ENCODE measurements around the gene COL21A1.

COL21A1 gene

DNA sequence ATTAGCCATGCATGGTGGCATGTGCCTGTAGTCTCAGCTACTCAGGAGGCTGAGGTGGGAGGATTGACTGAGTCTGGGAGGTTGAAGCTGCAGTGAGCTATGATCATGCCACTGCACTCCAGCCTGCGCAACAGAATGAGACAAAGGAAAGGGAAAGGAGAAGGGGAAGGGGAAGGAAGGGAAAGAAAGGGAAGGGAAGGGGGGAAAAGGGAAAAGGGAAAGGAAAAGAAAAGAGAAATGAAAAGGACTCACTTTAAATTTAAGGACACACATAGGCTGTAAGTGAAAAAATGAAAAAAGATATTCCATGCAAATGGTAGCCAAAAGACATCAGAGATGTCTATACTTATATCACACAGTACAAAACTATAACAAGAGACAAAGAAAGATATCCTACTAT lies 74.2 kb downstream of the COL21A1 start:
- Histone ChIP-seq H3K4ac (ENCODE audit: low read length) (no peak overlapping the region), H2AFZ (ENCODE audit: low read length) (no peak overlapping the region), H2AK5ac (ENCODE audit: low read depth, low read length) (no peak overlapping the region), H4K8ac (ENCODE audit: low read depth, low read length) (no peak overlapping the region), H3K79me1 (ENCODE audit: low read depth, low read length) (no peaks in the 10 kb centered on the region), H3K4me2 (ENCODE audit: insufficient read depth, low read length, poor library complexity, severe bottlenecking) (no peak overlapping the region), H2BK120ac (ENCODE audit: low read depth, low read length) (no peak overlapping the region), H3K9me3 (replicated peaks in 1 of 2; ENCODE audit: control insufficient read depth in 2 of 2, insufficient read depth in 1 of 2, low read depth in 1 of 2, low read length in 2 of 2) (peaks cover 0 to 9% of the 10 kb centered on the region in 2 donors), H3K27me3 (ENCODE audit: control insufficient read depth in 3 of 3, insufficient read depth in 3 of 3, low read depth in 1 of 3, low read length in 3 of 3) (no peaks in the 10 kb centered on the region), H3K23ac (ENCODE audit: low read depth, low read length, poor library complexity) (no peak overlapping the region), H3K18ac (ENCODE audit: low read length) (no peak overlapping the region), H3K4me3 (ENCODE audit: low read length in 2 of 2) (no peak overlapping the region), H2BK5ac (ENCODE audit: low read length) (no peak overlapping the region), H3K27ac (replicated peaks; ENCODE audit: low read length) (no peak overlapping the region), H3K9ac (ENCODE audit: low read depth, low read length, poor library complexity) (no peak overlapping the region), H3K14ac (ENCODE audit: low read length) (no peak overlapping the region), H2BK12ac (ENCODE audit: low read length) (no peak overlapping the region), H3K36me3 (replicated peaks in 1 of 2; ENCODE audit: control insufficient read depth in 2 of 2, insufficient read depth in 2 of 2, low read length in 2 of 2) (no peaks in the 10 kb centered on the region), H2BK15ac (ENCODE audit: low read length) (no peak overlapping the region), H3K4me1 (ENCODE audit: control insufficient read depth in 2 of 2, insufficient read depth in 1 of 2, low read depth in 1 of 2, low read length in 2 of 2) (no peaks in the 10 kb centered on the region), H4K91ac (ENCODE audit: low read depth, low read length, poor library complexity) (no peak overlapping the region)
- WGBS, 2 donors (ENCODE audit: extremely low coverage in 2 of 2, insufficient read length in 2 of 2, insufficient replicate concordance in 1 of 2): no CpG with 5 or more reads among the region's 1 CpG
- DNase-seq (ENCODE audit: low spot score): no peak

DNA sequence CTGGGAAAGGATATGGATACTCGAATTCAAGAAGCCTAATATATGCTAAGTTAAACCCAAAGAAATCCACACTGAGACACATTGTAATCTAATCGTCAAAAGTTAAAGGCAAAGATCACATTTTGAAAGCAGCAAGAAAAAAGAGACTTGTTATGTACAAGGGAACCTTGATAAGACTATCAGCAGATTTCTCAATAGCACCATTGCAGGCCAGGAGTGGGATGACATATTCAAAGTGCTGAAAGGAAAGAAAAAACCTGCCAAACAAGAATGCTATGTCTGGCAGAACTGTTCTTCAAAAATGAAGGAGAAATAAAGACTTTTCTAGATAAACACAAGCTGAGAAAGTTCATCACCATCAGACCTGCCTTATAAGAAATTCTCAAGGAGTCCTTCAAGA lies 75.2 kb downstream of the COL21A1 start:
- Histone ChIP-seq H2BK5ac (ENCODE audit: low read length) (no peak overlapping the region), H2BK15ac (ENCODE audit: low read length) (no peak overlapping the region), H3K36me3 (replicated peaks in 1 of 2; ENCODE audit: control insufficient read depth in 2 of 2, insufficient read depth in 2 of 2, low read length in 2 of 2) (no peaks in the 10 kb centered on the region), H3K4ac (ENCODE audit: low read length) (no peak overlapping the region), H4K91ac (ENCODE audit: low read depth, low read length, poor library complexity) (no peak overlapping the region), H2BK12ac (ENCODE audit: low read length) (no peak overlapping the region), H3K4me3 (ENCODE audit: low read length in 2 of 2) (no peak overlapping the region), H3K27me3 (ENCODE audit: control insufficient read depth in 3 of 3, insufficient read depth in 3 of 3, low read depth in 1 of 3, low read length in 3 of 3) (no peaks in the 10 kb centered on the region), H3K4me2 (ENCODE audit: insufficient read depth, low read length, poor library complexity, severe bottlenecking) (no peak overlapping the region), H3K27ac (replicated peaks; ENCODE audit: low read length) (no peak overlapping the region), H2AFZ (ENCODE audit: low read length) (no peak overlapping the region), H3K9me3 (replicated peaks in 1 of 2; ENCODE audit: control insufficient read depth in 2 of 2, insufficient read depth in 1 of 2, low read depth in 1 of 2, low read length in 2 of 2) (peaks cover 0 to 9% of the 10 kb centered on the region in 2 donors), H3K14ac (ENCODE audit: low read length) (no peak overlapping the region), H3K23ac (ENCODE audit: low read depth, low read length, poor library complexity) (no peak overlapping the region), H3K79me1 (ENCODE audit: low read depth, low read length) (no peaks in the 10 kb centered on the region), H2AK5ac (ENCODE audit: low read depth, low read length) (no peak overlapping the region), H4K8ac (ENCODE audit: low read depth, low read length) (no peak overlapping the region), H2BK120ac (ENCODE audit: low read depth, low read length) (no peak overlapping the region), H3K18ac (ENCODE audit: low read length) (no peak overlapping the region), H3K4me1 (ENCODE audit: control insufficient read depth in 2 of 2, insufficient read depth in 1 of 2, low read depth in 1 of 2, low read length in 2 of 2) (no peaks in the 10 kb centered on the region), H3K9ac (ENCODE audit: low read depth, low read length, poor library complexity) (no peak overlapping the region)
- no CpG with 5 or more reads among the region's 2 CpGs for WGBS, 2 donors (ENCODE audit: extremely low coverage in 2 of 2, insufficient read length in 2 of 2, insufficient replicate concordance in 1 of 2)
- peak; percentile 2 for DNase-seq (ENCODE audit: low spot score)

DNA sequence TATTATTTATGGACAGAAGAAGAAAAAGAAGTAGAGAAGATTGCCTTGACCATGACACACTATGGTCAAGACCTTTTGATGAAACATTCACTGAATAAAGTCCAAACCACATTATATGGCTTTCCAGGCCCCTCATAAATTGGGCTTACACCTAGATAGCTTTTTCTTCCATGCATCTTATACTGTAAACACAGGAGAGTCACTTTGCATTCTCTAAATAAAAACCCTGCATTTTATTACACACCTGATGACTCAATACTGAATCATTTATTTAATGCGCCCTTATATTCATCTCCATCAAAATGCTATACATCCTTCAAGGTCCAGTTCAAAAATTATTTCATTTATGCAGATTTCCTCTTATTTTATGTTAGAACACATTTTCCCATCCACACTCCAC lies 78.0 kb downstream of the COL21A1 start:
- H2AFZ ChIP-seq (ENCODE audit: low read length): no peak overlapping the region
- no peak overlapping the region for H2BK15ac ChIP-seq (ENCODE audit: low read length)
- H3K4me3 ChIP-seq (ENCODE audit: low read length in 2 of 2): no peak overlapping the region
- no peak overlapping the region for H2BK12ac ChIP-seq (ENCODE audit: low read length)
- no peak overlapping the region for H3K23ac ChIP-seq (ENCODE audit: low read depth, low read length, poor library complexity)
- peaks cover 0 to 9% of the 10 kb centered on the region in 2 donors for H3K9me3 ChIP-seq (replicated peaks in 1 of 2; ENCODE audit: control insufficient read depth in 2 of 2, insufficient read depth in 1 of 2, low read depth in 1 of 2, low read length in 2 of 2)
- H2BK120ac ChIP-seq (ENCODE audit: low read depth, low read length): no peak overlapping the region
- no peak overlapping the region for H3K4ac ChIP-seq (ENCODE audit: low read length)
- no peak overlapping the region for H3K18ac ChIP-seq (ENCODE audit: low read length)
- H3K14ac ChIP-seq (ENCODE audit: low read length): no peak overlapping the region
- WGBS, 2 donors (ENCODE audit: extremely low coverage in 2 of 2, insufficient read length in 2 of 2, insufficient replicate concordance in 1 of 2): no CpG with 5 or more reads among the region's 1 CpG
- no peaks in the 10 kb centered on the region for H3K36me3 ChIP-seq (replicated peaks in 1 of 2; ENCODE audit: control insufficient read depth in 2 of 2, insufficient read depth in 2 of 2, low read length in 2 of 2)
- no peaks in the 10 kb centered on the region for H3K4me1 ChIP-seq (ENCODE audit: control insufficient read depth in 2 of 2, insufficient read depth in 1 of 2, low read depth in 1 of 2, low read length in 2 of 2)
- H3K4me2 ChIP-seq (ENCODE audit: insufficient read depth, low read length, poor library complexity, severe bottlenecking): no peak overlapping the region
- no peaks in the 10 kb centered on the region for H3K27me3 ChIP-seq (ENCODE audit: control insufficient read depth in 3 of 3, insufficient read depth in 3 of 3, low read depth in 1 of 3, low read length in 3 of 3)
- H3K27ac ChIP-seq (replicated peaks; ENCODE audit: low read length): no peak overlapping the region
- no peak overlapping the region for H2BK5ac ChIP-seq (ENCODE audit: low read length)
- no peaks in the 10 kb centered on the region for H3K79me1 ChIP-seq (ENCODE audit: low read depth, low read length)
- H3K9ac ChIP-seq (ENCODE audit: low read depth, low read length, poor library complexity): no peak overlapping the region
- H4K91ac ChIP-seq (ENCODE audit: low read depth, low read length, poor library complexity): no peak overlapping the region
- DNase-seq (ENCODE audit: low spot score): no peak
- H4K8ac ChIP-seq (ENCODE audit: low read depth, low read length): no peak overlapping the region
- no peak overlapping the region for H2AK5ac ChIP-seq (ENCODE audit: low read depth, low read length)

DNA sequence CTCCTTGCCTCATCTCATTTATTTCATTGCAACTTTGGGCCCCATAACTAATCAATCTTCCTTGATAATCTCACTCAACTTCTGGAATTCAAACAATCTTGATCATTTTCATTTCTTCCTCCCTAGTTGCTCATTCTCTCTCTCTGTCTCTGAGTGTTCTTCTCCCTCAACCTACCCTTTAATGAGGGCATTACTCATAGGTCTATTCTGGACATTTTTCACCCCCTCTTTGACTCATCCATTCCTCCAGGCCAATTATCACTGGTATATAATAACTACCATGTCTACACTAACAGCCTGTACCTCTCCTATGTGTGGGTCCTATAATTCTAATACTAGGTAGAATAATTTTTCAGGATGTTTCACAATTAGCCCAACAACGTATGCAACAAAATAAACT lies 78.8 kb downstream of the COL21A1 start:
- no peak overlapping the region for H2BK15ac ChIP-seq (ENCODE audit: low read length)
- no peaks in the 10 kb centered on the region for H3K4me1 ChIP-seq (ENCODE audit: control insufficient read depth in 2 of 2, insufficient read depth in 1 of 2, low read depth in 1 of 2, low read length in 2 of 2)
- no peak overlapping the region for H4K91ac ChIP-seq (ENCODE audit: low read depth, low read length, poor library complexity)
- H3K4me3 ChIP-seq (ENCODE audit: low read length in 2 of 2): no peak overlapping the region
- H3K4me2 ChIP-seq (ENCODE audit: insufficient read depth, low read length, poor library complexity, severe bottlenecking): no peak overlapping the region
- no peak overlapping the region for H3K27ac ChIP-seq (replicated peaks; ENCODE audit: low read length)
- no peaks in the 10 kb centered on the region for H3K79me1 ChIP-seq (ENCODE audit: low read depth, low read length)
- no peak overlapping the region for H2BK120ac ChIP-seq (ENCODE audit: low read depth, low read length)
- H2BK5ac ChIP-seq (ENCODE audit: low read length): no peak overlapping the region
- H4K8ac ChIP-seq (ENCODE audit: low read depth, low read length): no peak overlapping the region
- H3K36me3 ChIP-seq (replicated peaks in 1 of 2; ENCODE audit: control insufficient read depth in 2 of 2, insufficient read depth in 2 of 2, low read length in 2 of 2): no peaks in the 10 kb centered on the region
- no peak for DNase-seq (ENCODE audit: low spot score)
- no peak overlapping the region for H3K4ac ChIP-seq (ENCODE audit: low read length)
- H3K27me3 ChIP-seq (ENCODE audit: control insufficient read depth in 3 of 3, insufficient read depth in 3 of 3, low read depth in 1 of 3, low read length in 3 of 3): no peaks in the 10 kb centered on the region
- H3K18ac ChIP-seq (ENCODE audit: low read length): no peak overlapping the region
- no peak overlapping the region for H2AFZ ChIP-seq (ENCODE audit: low read length)
- no peak overlapping the region for H2BK12ac ChIP-seq (ENCODE audit: low read length)
- WGBS, 2 donors (ENCODE audit: extremely low coverage in 2 of 2, insufficient read length in 2 of 2, insufficient replicate concordance in 1 of 2): no CpG with 5 or more reads among the region's 1 CpG
- peaks cover 0 to 9% of the 10 kb centered on the region in 2 donors for H3K9me3 ChIP-seq (replicated peaks in 1 of 2; ENCODE audit: control insufficient read depth in 2 of 2, insufficient read depth in 1 of 2, low read depth in 1 of 2, low read length in 2 of 2)
- H2AK5ac ChIP-seq (ENCODE audit: low read depth, low read length): no peak overlapping the region
- H3K14ac ChIP-seq (ENCODE audit: low read length): no peak overlapping the region
- H3K23ac ChIP-seq (ENCODE audit: low read depth, low read length, poor library complexity): no peak overlapping the region
- no peak overlapping the region for H3K9ac ChIP-seq (ENCODE audit: low read depth, low read length, poor library complexity)
